Upper lobe of left lung (tissue), 4 donors: ENCODE data around the gene MIA2.

Experiments
- POLR2A ChIP-seq, 4 donors: fragments of 450-650 bp; IDR thresholded peaks; one replicate each; pipeline ENCODE4 v1.5.1; 2016 to 2017; ENCODE audit warnings: antibody characterized with exemption in 4 of 4, mild to moderate bottlenecking in 2 of 4
- POLR2AphosphoS5 ChIP-seq, 2 donors: sonication (generic); formaldehyde crosslinking; IDR thresholded peaks; one replicate each; pipeline ENCODE4 v1.5.1; 2017; ENCODE audit warnings: antibody characterized with exemption in 2 of 2
- TF ChIP-seq, protein P1 (sequence below), 6 experiments: fragments of 450-650 bp in 4 of 6; fragments of 200-600 bp in 2 of 6; sonication (generic) in 2 of 6; IDR thresholded peaks; one replicate each; pipeline ENCODE4 v1.5.1; 2016 to 2019; ENCODE audit warnings: antibody characterized with exemption in 6 of 6

GRCh38 chr14:39319381-39319780, 85.7 kb downstream of the MIA2 start:
- TF ChIP-seq, protein P1, sequence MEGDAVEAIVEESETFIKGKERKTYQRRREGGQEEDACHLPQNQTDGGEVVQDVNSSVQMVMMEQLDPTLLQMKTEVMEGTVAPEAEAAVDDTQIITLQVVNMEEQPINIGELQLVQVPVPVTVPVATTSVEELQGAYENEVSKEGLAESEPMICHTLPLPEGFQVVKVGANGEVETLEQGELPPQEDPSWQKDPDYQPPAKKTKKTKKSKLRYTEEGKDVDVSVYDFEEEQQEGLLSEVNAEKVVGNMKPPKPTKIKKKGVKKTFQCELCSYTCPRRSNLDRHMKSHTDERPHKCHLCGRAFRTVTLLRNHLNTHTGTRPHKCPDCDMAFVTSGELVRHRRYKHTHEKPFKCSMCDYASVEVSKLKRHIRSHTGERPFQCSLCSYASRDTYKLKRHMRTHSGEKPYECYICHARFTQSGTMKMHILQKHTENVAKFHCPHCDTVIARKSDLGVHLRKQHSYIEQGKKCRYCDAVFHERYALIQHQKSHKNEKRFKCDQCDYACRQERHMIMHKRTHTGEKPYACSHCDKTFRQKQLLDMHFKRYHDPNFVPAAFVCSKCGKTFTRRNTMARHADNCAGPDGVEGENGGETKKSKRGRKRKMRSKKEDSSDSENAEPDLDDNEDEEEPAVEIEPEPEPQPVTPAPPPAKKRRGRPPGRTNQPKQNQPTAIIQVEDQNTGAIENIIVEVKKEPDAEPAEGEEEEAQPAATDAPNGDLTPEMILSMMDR (IDR thresholded peaks at IDR 0.05) = no peak
- TF ChIP-seq POLR2A (IDR thresholded peaks at IDR 0.05) (no peak), POLR2AphosphoS5 (IDR thresholded peaks at IDR 0.05) (no peak)
